ENCODE measurements around the gene TOPAZ1.

GRCh38 chr3:44208086-44208485 lies 33.6 kb upstream of the TOPAZ1 start:
- TF ChIP-seq POLR2AphosphoS5 (IDR thresholded peaks at IDR 0.05; ENCODE audit: borderline replicate concordance, low read depth, low read length) (no peak), EZH2 (IDR thresholded peaks at IDR 0.05) (no peak), FOXP2 (optimal IDR thresholded peaks at IDR 0.05; ENCODE audit: control extremely low read depth, extremely low read length, insufficient read depth) (no peak)

Measured in SK-N-MC (cell line).